ENCODE measurements around the gene MICAL2.

DNA sequence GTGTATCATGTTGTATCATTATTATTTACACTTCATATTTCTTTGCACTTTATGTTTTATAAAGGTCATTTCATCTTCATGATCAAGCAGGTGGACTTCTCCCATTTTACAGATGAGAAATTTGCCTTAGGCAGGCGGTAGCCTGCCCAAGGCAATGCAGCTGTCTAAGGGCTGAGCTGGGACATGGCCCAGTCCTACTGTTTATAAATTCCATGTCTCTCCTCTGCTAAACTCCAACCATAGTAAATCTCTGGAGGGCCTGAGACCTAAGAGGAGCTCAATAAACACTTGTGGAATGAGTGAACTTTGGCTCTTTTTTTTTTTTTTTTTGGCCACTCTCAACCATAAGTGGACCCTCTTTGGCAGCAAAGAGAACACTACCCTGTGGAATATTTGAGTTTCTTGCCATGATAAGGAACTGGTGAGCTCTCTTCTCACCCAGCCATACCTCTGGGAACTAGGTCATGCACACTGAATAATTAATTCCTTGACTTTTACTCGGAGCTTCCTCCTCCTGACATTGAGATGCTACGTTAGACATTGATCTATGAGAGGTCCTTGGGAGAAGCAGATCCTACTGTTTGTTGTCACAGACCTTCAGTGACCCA lies 29.9 kb downstream of the MICAL2 start:
- TF ChIP-seq, protein P1, sequence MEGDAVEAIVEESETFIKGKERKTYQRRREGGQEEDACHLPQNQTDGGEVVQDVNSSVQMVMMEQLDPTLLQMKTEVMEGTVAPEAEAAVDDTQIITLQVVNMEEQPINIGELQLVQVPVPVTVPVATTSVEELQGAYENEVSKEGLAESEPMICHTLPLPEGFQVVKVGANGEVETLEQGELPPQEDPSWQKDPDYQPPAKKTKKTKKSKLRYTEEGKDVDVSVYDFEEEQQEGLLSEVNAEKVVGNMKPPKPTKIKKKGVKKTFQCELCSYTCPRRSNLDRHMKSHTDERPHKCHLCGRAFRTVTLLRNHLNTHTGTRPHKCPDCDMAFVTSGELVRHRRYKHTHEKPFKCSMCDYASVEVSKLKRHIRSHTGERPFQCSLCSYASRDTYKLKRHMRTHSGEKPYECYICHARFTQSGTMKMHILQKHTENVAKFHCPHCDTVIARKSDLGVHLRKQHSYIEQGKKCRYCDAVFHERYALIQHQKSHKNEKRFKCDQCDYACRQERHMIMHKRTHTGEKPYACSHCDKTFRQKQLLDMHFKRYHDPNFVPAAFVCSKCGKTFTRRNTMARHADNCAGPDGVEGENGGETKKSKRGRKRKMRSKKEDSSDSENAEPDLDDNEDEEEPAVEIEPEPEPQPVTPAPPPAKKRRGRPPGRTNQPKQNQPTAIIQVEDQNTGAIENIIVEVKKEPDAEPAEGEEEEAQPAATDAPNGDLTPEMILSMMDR (IDR thresholded peaks at IDR 0.05 in 4 of 5, conservative IDR thresholded peaks at IDR 0.05 in 1 of 5): no peak
- no peak for TF ChIP-seq POLR2A (IDR thresholded peaks at IDR 0.05)

Measured in gastrocnemius medialis (tissue), 4 donors.